ENCODE data around the gene RNU6-9. TPM values are rescaled to one million over a fixed set of nuclear protein-coding genes. Genes with fewer than 3 reads are reported as not detected.

RNU6-9 gene
- total and polyA plus RNA-seq, 10 donors, result not detected

DNA sequence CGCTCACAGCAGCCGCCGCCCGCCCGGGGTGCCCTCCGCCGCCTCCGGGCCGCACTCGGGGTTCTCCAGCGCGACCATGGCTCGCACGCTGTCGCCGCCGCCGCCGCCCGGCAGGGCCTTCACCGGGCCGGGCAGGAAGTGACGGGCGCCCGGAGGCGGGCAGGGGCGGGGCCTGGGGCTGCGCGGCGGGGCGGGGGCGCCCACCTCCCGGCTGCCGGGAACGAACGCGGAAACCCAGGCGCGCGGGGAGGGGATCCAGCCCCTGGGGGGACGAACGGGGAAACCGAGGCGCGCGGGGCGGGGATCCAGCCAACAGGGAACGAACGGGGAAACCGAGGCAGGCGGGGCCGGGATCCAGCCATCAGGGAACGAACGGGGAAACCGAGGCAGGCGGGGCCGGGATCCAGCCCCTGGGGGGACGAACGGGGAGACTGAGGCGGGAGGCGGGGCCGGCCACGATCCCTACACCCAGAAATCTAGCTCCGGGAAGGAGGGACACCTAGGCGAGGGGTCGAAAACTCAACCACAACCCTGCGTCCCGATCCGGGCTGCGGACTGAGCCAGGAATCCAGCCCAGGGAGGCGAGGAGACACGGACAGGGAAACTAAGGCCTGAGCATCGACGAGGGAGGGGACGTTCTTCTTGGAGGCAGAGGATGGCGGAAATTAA, 19.9 kb downstream of the RNU6-9 start, which contains the start of gene R3HDM4:
R3HDM4 (minus strand) TSS at position 140 of the 669 bp plus-strand sequence; CDS start at position 78, 62 bp downstream.
- TF ChIP-seq POLR2A (IDR thresholded peaks at IDR 0.05) (peak in 2 of 3 donors; percentile 17 to 27), POLR2AphosphoS5 (IDR thresholded peaks at IDR 0.05) (peak; percentile 89 to 93 (median 92))
- TF ChIP-seq, protein P1, sequence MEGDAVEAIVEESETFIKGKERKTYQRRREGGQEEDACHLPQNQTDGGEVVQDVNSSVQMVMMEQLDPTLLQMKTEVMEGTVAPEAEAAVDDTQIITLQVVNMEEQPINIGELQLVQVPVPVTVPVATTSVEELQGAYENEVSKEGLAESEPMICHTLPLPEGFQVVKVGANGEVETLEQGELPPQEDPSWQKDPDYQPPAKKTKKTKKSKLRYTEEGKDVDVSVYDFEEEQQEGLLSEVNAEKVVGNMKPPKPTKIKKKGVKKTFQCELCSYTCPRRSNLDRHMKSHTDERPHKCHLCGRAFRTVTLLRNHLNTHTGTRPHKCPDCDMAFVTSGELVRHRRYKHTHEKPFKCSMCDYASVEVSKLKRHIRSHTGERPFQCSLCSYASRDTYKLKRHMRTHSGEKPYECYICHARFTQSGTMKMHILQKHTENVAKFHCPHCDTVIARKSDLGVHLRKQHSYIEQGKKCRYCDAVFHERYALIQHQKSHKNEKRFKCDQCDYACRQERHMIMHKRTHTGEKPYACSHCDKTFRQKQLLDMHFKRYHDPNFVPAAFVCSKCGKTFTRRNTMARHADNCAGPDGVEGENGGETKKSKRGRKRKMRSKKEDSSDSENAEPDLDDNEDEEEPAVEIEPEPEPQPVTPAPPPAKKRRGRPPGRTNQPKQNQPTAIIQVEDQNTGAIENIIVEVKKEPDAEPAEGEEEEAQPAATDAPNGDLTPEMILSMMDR (IDR thresholded peaks at IDR 0.05 in 8 of 11, conservative IDR thresholded peaks at IDR 0.05 in 3 of 11), result peak in 1 of 11 experiments; percentile 10
- Histone ChIP-seq H3K36me3 (peaks cover 0 to 20% (median 0%) of the 10 kb centered on the region in 6 donors), H3K4me1 (peaks cover 33 to 85% (median 63%) of the 10 kb centered on the region in 6 donors), H3K27ac (peak within 1 kb of the TSS; percentile 94 to 99 (median 98)), H3K4me3 (peak within 1 kb of the TSS; percentile 44 to 84 (median 58)), H3K9me3 (no peaks in the 10 kb centered on the region), H3K27me3 (replicated peaks in 1 of 7) (peaks cover 4 to 24% (median 18%) of the 10 kb centered on the region in 7 donors)
- intact Hi-C loops (cut with DNase I; ENCODE audit: low total_unique reads), result no loop called here
- 0 to 2% (median 1%) methylated on average over 50 to 76 of the region's 76 CpGs for WGBS, 5 donors
- DNase-seq, result peak; percentile 98

GRCh38 chr19:916645-917322, 23.5 kb downstream of the RNU6-9 start:
- WGBS, 5 donors, result 18 to 30% (median 23%) methylated on average over 21 to 35 of the region's 35 CpGs
- intact Hi-C loops (cut with DNase I; ENCODE audit: low total_unique reads), result no loop called here
- Histone ChIP-seq H3K27me3 (replicated peaks in 1 of 7) (peaks cover 7 to 57% (median 44%) of the 10 kb centered on the region in 7 donors), H3K9me3 (no peaks in the 10 kb centered on the region), H3K4me1 (peaks cover 28 to 85% (median 63%) of the 10 kb centered on the region in 6 donors), H3K36me3 (no peaks in the 10 kb centered on the region), H3K27ac (peak overlapping the region in 3 of 8 donors; percentile 21 to 47 (median 40)), H3K4me3 (peak overlapping the region in 7 of 8 donors; percentile 1 to 77 (median 38))
- TF ChIP-seq POLR2AphosphoS5 (IDR thresholded peaks at IDR 0.05), result no peak
- TF ChIP-seq, protein P1 (IDR thresholded peaks at IDR 0.05 in 8 of 11, conservative IDR thresholded peaks at IDR 0.05 in 3 of 11), result no peak
- no peak for TF ChIP-seq POLR2A (IDR thresholded peaks at IDR 0.05)
- peak; percentile 80 for DNase-seq

DNA sequence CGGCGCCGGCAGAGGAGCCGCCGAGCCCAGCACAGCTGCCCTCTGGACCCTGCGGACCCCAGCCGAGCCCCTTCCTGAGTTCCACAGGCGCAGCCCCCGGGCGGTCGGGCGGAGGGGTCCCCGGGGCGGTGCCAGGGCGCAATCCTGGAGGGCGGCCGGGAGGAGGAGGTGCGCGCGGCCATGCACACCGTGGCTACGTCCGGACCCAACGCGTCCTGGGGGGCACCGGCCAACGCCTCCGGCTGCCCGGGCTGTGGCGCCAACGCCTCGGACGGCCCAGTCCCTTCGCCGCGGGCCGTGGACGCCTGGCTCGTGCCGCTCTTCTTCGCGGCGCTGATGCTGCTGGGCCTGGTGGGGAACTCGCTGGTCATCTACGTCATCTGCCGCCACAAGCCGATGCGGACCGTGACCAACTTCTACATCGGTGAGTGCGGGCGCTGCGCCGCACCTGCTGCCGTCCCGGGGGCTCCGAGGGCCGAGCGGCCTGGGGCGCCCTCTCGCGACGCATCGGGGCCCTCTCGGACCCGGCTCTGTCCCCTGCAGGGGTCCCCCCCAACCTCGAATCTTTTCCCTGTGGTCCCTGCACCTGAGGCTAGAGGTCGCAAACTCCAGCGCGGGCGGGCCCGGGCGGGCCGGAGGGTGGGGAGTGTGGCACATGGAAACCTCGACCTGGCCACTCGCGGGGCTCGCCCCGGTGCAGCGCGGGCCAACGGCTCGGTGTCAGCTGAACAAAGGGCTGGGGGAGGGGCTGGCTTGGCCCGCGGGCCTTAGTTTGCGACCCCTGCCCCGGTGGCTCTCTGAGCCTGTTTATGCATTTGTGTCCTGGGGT, 24.3 kb downstream of the RNU6-9 start, which contains the start of gene KISS1R:
KISS1R (plus strand) TSS at position 11 of the 829 bp plus-strand sequence; CDS start at position 181, 170 bp downstream.
- H3K4me1 ChIP-seq, result peaks cover 28 to 85% (median 65%) of the 10 kb centered on the region in 6 donors
- intact Hi-C loops (cut with DNase I; ENCODE audit: low total_unique reads), result no loop called here
- peaks cover 7 to 57% (median 44%) of the 10 kb centered on the region in 7 donors for H3K27me3 ChIP-seq (replicated peaks in 1 of 7)
- peak within 1 kb of the TSS; percentile 1 to 77 (median 38) for H3K4me3 ChIP-seq
- TF ChIP-seq POLR2AphosphoS5 (IDR thresholded peaks at IDR 0.05) (peak; percentile 33 to 78 (median 42)), POLR2A (IDR thresholded peaks at IDR 0.05) (no peak)
- TF ChIP-seq, protein P1 (IDR thresholded peaks at IDR 0.05 in 8 of 11, conservative IDR thresholded peaks at IDR 0.05 in 3 of 11), result peak; percentile 32 to 75 (median 66)
- WGBS, 5 donors, result 0 to 1% (median 1%) methylated on average over 14 to 87 of the region's 87 CpGs
- H3K9me3 ChIP-seq, result no peaks in the 10 kb centered on the region
- H3K36me3 ChIP-seq, result no peaks in the 10 kb centered on the region
- peak within 1 kb of the TSS in 3 of 8 donors; percentile 21 to 47 (median 40) for H3K27ac ChIP-seq
- peak; percentile 92 for DNase-seq

Measured in spleen (tissue), 11 donors.